GM21390 (cell line): ENCODE measurements around the gene SNAPC1.

Experiments
- ATAC-seq: cut with Tn5 transposase; IDR thresholded peaks from one replicate; pipeline ENCODE4 v1.9.1; 2021; ENCODE audit not compliant: unreplicated experiment

SNAPC1 gene

DNA sequence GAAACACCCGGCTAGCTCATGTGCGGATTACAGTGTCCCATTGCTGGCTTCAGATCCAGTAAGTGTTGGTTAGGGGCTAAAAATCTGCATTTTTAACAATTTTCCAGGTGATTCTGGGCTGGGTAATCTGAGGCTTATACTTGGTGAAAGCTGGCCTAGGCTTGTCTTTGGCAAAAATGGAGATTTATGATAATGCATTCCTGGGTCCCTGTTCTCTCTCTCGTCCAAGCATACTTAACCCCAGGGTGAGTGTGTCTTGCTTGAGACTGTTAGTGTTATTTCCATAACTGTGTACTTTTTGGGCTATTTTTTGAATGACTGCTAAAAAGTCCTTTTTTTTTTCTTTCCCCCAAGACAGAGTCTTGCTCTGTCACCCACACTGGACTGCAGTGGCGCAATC, 43.2 kb downstream of the SNAPC1 start:
- no peak for ATAC-seq

DNA sequence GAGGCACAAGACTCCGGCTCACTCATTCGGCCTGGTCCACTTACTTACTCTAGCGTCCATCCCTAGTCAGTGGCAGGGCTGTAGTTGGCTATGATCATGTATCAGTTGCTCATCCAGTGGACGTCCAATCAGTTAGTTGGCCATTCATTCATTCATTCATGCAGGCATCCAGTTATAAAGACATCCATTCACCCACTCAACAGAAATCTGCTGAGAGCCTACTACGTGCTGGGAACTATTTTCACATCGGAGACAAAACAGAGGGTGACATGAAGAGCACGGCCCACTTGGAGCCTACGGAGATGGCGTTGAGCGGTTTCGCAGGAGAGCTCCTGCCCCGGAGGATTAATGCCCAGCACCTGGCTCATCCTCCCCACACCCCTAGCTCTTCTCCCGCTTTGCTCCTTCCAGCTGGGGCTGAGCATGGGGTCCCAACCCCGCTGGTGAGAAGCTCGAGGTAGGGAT, 49.7 kb downstream of the SNAPC1 start:
- no peak for ATAC-seq

DNA sequence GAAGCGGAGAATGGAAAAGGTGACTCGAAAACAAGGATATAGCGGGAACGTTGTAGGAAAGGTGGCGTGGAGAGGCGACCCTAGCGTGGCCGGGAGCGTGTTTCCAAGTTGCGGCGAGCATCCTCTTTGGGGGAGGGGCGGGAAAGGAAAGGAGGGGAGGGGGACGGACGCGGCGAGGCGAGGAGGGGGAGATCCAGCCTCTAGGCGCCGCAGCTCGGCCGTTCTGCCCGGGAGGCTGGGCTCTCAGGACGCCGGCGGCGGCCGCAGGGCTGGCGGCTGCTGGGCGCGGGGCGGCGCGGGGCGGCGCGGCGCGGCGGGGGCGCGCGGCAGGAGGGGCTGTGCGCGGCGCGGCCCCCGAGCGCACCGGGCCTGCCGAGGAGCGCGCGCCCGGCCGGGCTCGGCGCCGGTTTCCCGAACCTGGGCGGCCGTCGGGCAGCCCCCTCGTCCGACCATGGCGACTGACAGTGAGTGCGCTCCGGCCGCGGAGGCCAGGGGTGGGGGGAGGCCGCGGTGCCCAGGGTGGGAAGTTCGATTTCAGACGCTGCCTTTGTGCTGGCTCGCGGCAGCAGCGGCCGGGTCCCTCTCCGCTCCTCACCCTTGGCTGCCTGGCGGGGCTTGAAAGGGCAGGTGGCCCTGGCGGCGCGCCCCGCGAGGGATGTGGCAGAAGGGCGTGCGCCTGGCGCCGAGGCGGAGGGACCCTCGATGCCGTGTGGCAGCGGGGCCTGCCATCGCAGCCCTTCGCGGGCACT, 50.3 kb downstream of the SNAPC1 start, which contains the start of gene SYT16:
TSS of gene SYT16 (plus strand) at position 357 of the 749 bp plus-strand sequence.
- no peak for ATAC-seq

DNA sequence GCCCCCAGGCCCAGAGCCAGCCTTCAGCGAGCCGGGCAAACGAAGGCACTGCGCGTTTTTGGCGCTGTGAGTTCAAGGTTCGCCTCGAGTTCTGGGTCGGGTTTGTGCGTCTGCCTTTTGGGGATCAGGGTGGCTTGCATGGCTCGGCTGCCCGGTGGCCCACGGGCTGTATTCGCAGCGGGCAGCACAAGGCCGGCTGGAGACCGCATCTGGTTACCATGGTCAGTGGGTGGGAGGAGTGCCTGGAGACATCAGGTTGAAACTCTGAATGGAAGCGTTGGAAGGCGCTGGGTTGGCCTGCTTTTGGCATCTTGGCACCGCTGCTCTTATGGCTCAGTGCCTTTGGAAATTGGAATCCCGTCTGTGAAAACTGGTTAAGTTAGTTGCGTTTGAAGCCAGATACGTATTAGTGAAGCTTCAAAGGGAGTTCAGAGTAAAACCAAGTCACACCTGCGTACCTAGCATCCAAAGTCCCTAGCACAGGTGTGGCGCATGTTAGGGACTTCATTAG, 50.9 kb downstream of the SNAPC1 start:
- ATAC-seq, result no peak

DNA sequence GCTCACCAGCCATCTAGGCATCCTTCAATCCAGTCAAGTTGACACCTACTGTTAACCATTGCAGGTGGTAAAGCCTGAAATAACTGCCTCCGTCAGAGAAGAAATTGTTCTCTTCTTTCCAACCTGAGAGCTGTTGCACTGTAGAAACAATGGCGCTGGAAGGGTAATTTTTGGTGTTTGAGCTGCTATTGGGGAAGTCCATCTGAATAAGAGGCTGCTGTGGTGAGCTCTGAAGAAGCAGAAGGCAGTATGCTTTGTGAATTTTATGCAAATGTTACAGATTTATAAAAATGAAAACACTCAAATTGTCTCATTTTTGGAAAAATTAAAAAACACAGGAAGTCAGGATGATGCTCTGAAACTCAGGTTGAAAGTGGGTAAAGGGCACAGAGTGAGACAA, 60.2 kb downstream of the SNAPC1 start:
- no peak for ATAC-seq

DNA sequence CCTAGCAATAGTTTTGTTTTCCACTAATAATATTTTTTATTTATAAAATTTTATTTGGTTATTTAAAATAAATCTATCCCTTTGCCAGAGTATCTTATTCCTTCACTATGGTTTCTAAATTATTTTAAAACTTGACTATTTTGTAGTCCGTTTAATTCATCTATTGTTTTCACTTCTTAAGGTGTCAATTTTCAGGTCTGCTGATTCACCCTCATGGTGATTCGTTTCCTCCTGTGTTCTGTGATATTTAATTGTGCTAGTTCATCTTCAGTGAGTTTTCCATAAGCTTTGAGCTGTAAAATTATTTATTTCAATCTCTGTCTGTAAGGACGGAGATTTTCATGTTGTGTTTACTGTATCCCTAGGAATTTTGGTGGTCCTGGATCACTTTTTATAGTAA, 70.6 kb downstream of the SNAPC1 start:
- ATAC-seq, result no peak

DNA sequence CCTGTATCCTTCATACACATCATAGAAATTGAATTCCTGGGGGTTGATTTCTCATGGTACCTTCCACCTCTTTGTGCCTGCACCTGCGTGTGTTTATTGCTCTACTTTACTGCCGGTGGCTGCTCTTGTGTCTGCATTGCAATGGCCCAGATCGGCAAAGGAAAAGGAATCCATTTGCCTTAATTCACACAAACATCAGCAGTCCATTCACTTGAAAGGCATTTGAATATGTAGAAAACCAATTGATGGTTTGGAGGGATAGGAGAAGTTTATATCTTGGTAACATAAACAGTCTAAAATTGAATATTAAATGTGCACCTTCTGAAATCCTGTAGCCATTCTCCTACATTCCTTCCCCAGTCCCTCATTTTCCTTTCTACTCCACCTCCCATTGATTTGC, 74.0 kb downstream of the SNAPC1 start:
- no peak for ATAC-seq

DNA sequence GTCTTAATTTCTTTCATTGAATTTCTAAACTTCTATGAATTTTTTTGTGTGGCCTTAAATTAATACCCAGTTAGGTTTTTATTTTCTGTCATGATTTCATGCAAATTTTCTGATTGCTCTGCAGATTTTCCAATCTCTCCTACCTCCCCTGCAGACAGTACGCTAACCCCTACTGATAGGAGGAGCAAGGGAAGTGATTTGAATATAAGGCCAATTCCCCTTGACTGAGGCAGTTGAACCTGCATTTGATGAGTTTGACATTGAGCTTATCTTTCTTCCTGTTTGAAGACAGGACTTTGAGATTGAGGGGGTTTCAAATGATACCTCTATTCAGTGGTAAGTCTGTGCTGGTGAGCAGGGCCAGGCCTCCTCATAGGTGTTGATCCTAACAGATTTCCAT, 74.6 kb downstream of the SNAPC1 start:
- no peak for ATAC-seq

DNA sequence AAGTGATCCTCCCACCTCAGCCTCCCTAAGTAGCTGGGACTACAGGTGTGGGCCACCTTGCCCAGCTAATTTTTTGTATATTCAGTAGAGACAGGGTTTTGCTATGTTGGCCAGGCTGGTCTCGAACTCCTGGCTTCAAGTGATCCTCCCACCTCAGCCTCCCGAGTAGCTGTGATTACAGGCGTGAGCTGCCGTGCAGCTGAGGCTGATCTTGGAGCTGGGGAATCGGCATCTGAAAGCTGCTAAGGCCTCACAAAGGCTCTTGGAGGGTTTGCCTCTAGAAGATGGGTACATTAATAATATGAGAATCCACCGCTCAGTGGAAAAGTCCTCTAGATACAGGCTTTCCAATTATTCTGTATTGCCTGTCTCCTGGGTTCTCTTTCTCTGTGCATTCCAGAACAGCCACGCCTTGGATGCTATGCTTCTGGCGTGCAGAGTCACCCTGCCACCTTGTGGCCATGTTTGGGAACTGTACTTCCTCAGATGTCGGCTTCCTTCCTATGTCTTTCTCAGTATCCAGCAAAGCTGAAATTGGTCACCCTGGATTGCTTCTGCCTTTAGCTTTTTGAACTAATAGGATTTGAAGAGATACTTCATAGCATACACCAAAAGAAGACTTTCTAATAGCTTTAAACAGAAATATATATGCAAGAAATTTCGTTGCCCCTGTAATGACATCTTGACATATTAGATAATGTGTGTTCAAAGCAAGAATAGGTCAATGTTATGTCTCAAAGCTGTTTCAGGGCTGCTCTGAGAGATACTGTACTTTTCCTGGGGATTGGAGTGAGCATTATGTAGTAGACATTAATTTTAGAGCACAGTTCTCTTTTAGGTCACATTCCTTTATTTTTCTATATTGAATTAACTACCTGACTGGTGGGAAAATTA, 75.4 kb downstream of the SNAPC1 start:
- peak; percentile 91 for ATAC-seq

DNA sequence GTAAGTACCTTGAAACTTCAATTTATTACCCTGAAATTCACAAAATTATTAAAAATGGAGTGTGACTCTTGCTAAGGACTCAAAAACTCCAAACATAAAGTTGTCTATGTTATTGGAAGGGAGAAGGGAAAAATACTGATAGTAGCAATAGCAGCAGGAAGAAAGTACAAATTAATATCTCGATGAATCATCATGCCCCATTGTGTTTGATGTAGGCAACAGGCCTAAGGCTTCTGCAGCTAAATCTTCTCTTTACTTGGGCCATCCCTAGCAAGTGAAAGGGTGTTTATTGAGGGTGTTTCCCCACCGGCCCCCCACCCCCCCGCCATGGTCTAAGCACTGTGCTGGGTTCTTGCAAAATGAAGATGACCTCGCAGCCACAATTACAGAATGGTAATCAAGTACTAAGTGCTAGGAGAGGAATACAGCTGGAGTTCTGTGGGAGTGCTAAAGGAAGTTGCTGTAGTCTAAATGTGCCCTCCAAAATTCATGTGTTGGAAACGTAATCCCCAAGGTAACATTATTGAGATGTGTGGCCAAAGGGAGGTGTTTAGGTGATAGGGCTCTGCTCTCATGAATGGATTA, 76.5 kb downstream of the SNAPC1 start:
- ATAC-seq, result no peak

DNA sequence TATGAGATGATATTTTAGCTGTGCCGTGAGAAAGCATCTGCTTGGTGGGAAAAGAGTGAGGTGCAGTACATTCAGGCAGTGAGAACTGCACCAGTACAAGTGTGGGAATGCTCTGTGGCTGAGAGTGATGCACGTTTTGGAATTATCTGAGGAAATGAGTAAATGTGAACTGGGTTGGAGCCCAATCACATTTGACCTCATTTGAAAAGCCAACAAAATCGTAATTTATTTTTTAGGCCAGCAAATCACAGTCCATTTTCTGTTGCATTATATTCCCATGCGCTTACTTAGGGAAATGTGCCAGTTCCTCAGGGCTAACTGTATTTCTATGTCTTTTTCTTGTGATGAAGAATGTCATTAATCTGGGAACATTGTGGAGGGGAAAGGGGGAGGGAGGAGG, 77.3 kb downstream of the SNAPC1 start:
- no peak for ATAC-seq

DNA sequence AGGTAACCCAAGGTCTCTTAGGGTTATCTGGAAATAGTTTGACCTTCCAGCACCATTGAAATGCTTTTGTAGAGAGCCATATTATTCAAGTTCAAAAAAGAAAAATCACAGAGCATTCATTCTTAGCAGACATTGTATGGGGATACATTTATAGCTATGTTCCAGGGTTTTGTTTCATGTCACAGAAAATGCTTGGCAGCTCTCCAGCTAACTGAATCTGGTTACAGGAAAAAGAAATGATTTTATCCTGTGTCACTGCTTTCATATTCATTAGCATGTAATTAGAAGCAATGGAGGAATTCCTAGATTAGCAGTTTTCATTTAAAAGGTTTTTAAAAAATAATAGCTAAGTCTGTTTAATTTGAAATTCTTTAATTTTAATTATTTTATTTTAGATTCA, 78.9 kb downstream of the SNAPC1 start:
- no peak for ATAC-seq
